AG04449 (cell line): Measurements from ENCODE around the gene ARL10.
A peak's percentile ranks its signal among the peaks of the same experiment; 100 is the strongest.

Source experiments
- CTCF ChIA-PET: fragments of 350-600 bp; formaldehyde crosslinking; extraction: SDS; loops from one replicate; lab custom pipeline; 2021; ENCODE audit warnings: antibody characterized with exemption; lab: Yijun Ruan, JAX
- POLR2A ChIA-PET: fragments of 400-600, 350-600 bp; formaldehyde crosslinking; extraction: SDS; loops from one replicate; lab custom pipeline; 2020; ENCODE audit warnings: antibody characterized with exemption, inconsistent platforms; lab: Yijun Ruan, JAX
- DNase-seq: peaks from one replicate; pipeline ENCODE4 v3.0.0-alpha.2; 2010; ENCODE audit warnings: low read depth, low spot score
- H3K4me3 ChIP-seq: 2 replicates; pipeline ENCODE4 v1.5.1; 2011; ENCODE audit warnings: low read depth, mild to moderate bottlenecking, control low read depth, low read length
- TF ChIP-seq, protein P1 (sequence below): IDR thresholded peaks from one replicate; pipeline ENCODE4 v1.5.1; 2011; ENCODE audit warnings: mild to moderate bottlenecking, moderate library complexity, low read length, control low read depth, inconsistent platforms; ENCODE audit not compliant: insufficient read depth; ENCODE audit errors: missing control alignments

The ARL10 gene

DNA sequence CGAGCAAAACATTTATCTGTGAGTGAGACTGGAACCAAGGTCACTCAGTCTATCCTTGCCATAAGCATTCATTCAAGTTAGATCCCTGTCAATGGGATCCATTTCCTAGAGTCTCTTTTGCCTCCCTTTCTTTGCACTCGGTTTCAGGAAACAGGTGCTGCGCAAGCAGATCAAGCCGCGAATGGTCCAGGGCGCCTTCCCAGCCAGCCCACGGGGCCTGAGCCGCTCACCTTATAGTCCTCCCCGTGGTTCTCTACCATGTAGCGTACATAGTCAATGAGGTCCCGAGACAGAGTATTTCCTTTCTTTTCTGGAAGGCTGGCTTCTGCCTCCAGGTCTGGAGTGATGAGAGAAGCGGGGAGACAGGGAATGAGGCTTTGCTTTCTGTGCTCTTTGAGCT lies 19.7 kb downstream of the ARL10 start:
- no peak for DNase-seq
- POLR2A ChIA-PET: no interaction called here
- H3K4me3 ChIP-seq: no peak overlapping the region
- CTCF ChIA-PET: no interaction called here
- TF ChIP-seq, protein P1, sequence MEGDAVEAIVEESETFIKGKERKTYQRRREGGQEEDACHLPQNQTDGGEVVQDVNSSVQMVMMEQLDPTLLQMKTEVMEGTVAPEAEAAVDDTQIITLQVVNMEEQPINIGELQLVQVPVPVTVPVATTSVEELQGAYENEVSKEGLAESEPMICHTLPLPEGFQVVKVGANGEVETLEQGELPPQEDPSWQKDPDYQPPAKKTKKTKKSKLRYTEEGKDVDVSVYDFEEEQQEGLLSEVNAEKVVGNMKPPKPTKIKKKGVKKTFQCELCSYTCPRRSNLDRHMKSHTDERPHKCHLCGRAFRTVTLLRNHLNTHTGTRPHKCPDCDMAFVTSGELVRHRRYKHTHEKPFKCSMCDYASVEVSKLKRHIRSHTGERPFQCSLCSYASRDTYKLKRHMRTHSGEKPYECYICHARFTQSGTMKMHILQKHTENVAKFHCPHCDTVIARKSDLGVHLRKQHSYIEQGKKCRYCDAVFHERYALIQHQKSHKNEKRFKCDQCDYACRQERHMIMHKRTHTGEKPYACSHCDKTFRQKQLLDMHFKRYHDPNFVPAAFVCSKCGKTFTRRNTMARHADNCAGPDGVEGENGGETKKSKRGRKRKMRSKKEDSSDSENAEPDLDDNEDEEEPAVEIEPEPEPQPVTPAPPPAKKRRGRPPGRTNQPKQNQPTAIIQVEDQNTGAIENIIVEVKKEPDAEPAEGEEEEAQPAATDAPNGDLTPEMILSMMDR: no peak

GRCh38 chr5:176386491-176386890 lies 21.2 kb downstream of the ARL10 start:
- no peak for DNase-seq
- POLR2A ChIA-PET: no interaction called here
- TF ChIP-seq, protein P1: no peak
- CTCF ChIA-PET: no interaction called here
- H3K4me3 ChIP-seq: no peak overlapping the region

DNA sequence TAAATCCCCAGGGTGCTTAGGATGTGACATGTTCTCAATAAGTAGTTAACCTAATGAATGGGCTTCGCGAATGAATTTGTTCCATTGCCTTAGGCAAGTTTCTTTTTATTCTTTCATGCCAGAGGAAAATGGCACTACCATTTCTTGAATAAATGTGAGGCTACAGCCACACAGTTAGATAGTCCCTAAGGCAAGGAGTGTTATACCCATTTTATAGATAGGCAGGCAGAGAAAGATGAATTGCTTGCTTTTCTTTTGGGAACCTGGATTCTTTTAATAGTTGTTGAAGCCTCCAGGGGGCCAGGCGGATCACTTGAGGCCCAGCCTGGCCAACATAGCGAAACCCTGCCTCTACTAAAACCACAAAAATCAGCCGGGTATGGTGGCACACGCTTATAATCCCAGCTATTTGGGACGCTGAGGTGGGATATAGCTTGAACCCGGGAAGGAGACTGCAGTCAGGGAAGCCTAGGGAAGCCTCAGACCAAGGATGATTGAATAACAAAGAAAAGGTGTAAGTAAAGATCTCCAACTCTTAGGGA lies 22.2 kb downstream of the ARL10 start:
- DNase-seq: no peak
- peak overlapping the region; percentile 95 for H3K4me3 ChIP-seq
- CTCF ChIA-PET: interaction anchor here (1.1 to 2.2 kb wide), 2 partner anchors 19 to 29 kb away, joined by 4 to 7 read pairs; partner anchors contain the start of gene CLTB
- TF ChIP-seq, protein P1: no peak
- POLR2A ChIA-PET: no interaction called here

GRCh38 chr5:176388003-176388443 lies 22.7 kb downstream of the ARL10 start:
- ChIA-PET POLR2A (interaction anchor here (0.6 to 1.0 kb wide), 3 partner anchors 19 to 150 kb away, joined by 3 to 4 read pairs (median 4); partner anchors contain the start of gene RNF44), CTCF (interaction anchor here (1.1 to 2.2 kb wide), 2 partner anchors 20 to 28 kb away, joined by 4 to 7 read pairs; partner anchors contain the start of gene CLTB)
- H3K4me3 ChIP-seq: peak overlapping the region; percentile 95
- DNase-seq: no peak
- TF ChIP-seq, protein P1: no peak

- TF ChIP-seq, protein P1: no peak
- POLR2A ChIA-PET: interaction anchor here (0.6 to 1.0 kb wide), 4 partner anchors 12 to 149 kb away, joined by 3 to 4 read pairs (median 4); partner anchors contain the start of gene RNF44
- peak within 1 kb of the TSS; percentile 95 for H3K4me3 ChIP-seq
- CTCF ChIA-PET: interaction anchor here (1.1 to 2.2 kb wide), 2 partner anchors 20 to 28 kb away, joined by 4 to 7 read pairs; partner anchors contain the start of gene CLTB
- peak; percentile 92 for DNase-seq
Measured at GRCh38 chr5:176388444-176389134, 23.3 kb downstream of the ARL10 start, which contains the start of the genes HIGD2A and NOP16. HIGD2A (plus strand) TSS chr5:176388751; CDS start chr5:176388820, 69 bp downstream. NOP16 (minus strand) TSS chr5:176388598; CDS start chr5:176388539, 59 bp downstream.
